ENCODE results near the gene SLFNL1.

The SLFNL1 gene

GRCh38 chr1:41044187-41044586, 22.7 kb upstream of the SLFNL1 start:
- no peak overlapping the region for H3K4me3 ChIP-seq (ENCODE audit: low read depth, low read length)
- no peak for TF ChIP-seq CTCF (IDR thresholded peaks at IDR 0.05; ENCODE audit: borderline replicate concordance, insufficient read depth, low read depth, low read length)

GRCh38 chr1:41041614-41042270, 20.2 kb upstream of the SLFNL1 start:
- no peak overlapping the region for H3K4me3 ChIP-seq (ENCODE audit: low read depth, low read length)
- TF ChIP-seq CTCF (IDR thresholded peaks at IDR 0.05; ENCODE audit: borderline replicate concordance, insufficient read depth, low read depth, low read length) = no peak

GRCh38 chr1:41038110-41038509, 16.6 kb upstream of the SLFNL1 start:
- H3K4me3 ChIP-seq (ENCODE audit: low read depth, low read length) = no peak overlapping the region
- TF ChIP-seq CTCF (IDR thresholded peaks at IDR 0.05; ENCODE audit: borderline replicate concordance, insufficient read depth, low read depth, low read length) = no peak

GRCh38 chr1:41037116-41037903, 15.8 kb upstream of the SLFNL1 start:
- no peak overlapping the region for H3K4me3 ChIP-seq (ENCODE audit: low read depth, low read length)
- no peak for TF ChIP-seq CTCF (IDR thresholded peaks at IDR 0.05; ENCODE audit: borderline replicate concordance, insufficient read depth, low read depth, low read length)

- no peak overlapping the region for H3K4me3 ChIP-seq (ENCODE audit: low read depth, low read length)
- no peak for TF ChIP-seq CTCF (IDR thresholded peaks at IDR 0.05; ENCODE audit: borderline replicate concordance, insufficient read depth, low read depth, low read length)
Measured at GRCh38 chr1:41033272-41033671, 11.7 kb upstream of the SLFNL1 start.

- TF ChIP-seq CTCF (IDR thresholded peaks at IDR 0.05; ENCODE audit: borderline replicate concordance, insufficient read depth, low read depth, low read length) = no peak
- no peak overlapping the region for H3K4me3 ChIP-seq (ENCODE audit: low read depth, low read length)
Measured at GRCh38 chr1:41032147-41032546, 10.6 kb upstream of the SLFNL1 start.
